DMS 273 (cell line): ENCODE measurements around the gene OOSP3.
"Not testable (repeated sequence)": the region's sequence is repeated elsewhere in the genome, so short reads cannot be mapped to it uniquely, and the experiment has no call there.

Source experiments
- DNase-seq: peaks from one replicate; lab custom pipeline; 2025; ENCODE audit not compliant: unreplicated experiment; lab: John Stamatoyannopoulos, UW

The OOSP3 gene

GRCh38 chr11:59875856-59876519 is 2.6 kb upstream of the OOSP3 start:
- DNase-seq: no peak

- no peak for DNase-seq
Observed at GRCh38 chr11:59877325-59877724, 1.3 kb upstream of the OOSP3 start.

GRCh38 chr11:59877784-59878183 is 798 bp upstream of the OOSP3 start:
- no peak for DNase-seq

- no peak for DNase-seq
Observed at GRCh38 chr11:59879567-59879966, 985 bp downstream of the OOSP3 start.

GRCh38 chr11:59883597-59883996 is 5.0 kb downstream of the OOSP3 start:
- DNase-seq: no peak

GRCh38 chr11:59887156-59887555 is 8.6 kb downstream of the OOSP3 start:
- not testable (repeated sequence) for DNase-seq

GRCh38 chr11:59891781-59892181 is 13.2 kb downstream of the OOSP3 start:
- DNase-seq: no peak

- DNase-seq: no peak
Observed at GRCh38 chr11:59894616-59895015, 16.0 kb downstream of the OOSP3 start.

GRCh38 chr11:59898046-59898445 is 19.5 kb downstream of the OOSP3 start:
- DNase-seq: no peak

- DNase-seq: no peak
Observed at GRCh38 chr11:59898650-59899049, 20.1 kb downstream of the OOSP3 start.

GRCh38 chr11:59899532-59899931 is 20.9 kb downstream of the OOSP3 start:
- no peak for DNase-seq

GRCh38 chr11:59900366-59901126 is 22.0 kb downstream of the OOSP3 start:
- DNase-seq: no peak

- DNase-seq: no peak
Observed at GRCh38 chr11:59901306-59901705, 22.7 kb downstream of the OOSP3 start.

- not testable (repeated sequence) for DNase-seq
Observed at GRCh38 chr11:59903569-59903968, 25.0 kb downstream of the OOSP3 start.

GRCh38 chr11:59918480-59918879 is 39.9 kb downstream of the OOSP3 start:
- DNase-seq: no peak

- DNase-seq: peak; percentile 51
Observed at GRCh38 chr11:59918987-59919589, 40.5 kb downstream of the OOSP3 start.

GRCh38 chr11:59923813-59924212 is 45.2 kb downstream of the OOSP3 start:
- DNase-seq: no peak

- DNase-seq: no peak
Observed at GRCh38 chr11:59931688-59932087, 53.1 kb downstream of the OOSP3 start.

GRCh38 chr11:59938132-59938531 is 59.5 kb downstream of the OOSP3 start, which contains the start of gene OOSP1:
OOSP1 (plus strand) TSS chr11:59938432; CDS start chr11:59938455, 23 bp downstream.
- no peak for DNase-seq

GRCh38 chr11:59938718-59939117 is 60.1 kb downstream of the OOSP3 start:
- no peak for DNase-seq

- no peak for DNase-seq
Observed at GRCh38 chr11:59939482-59939881, 60.9 kb downstream of the OOSP3 start.

- DNase-seq: no peak
Observed at GRCh38 chr11:59941091-59941490, 62.5 kb downstream of the OOSP3 start.
